Neural crest cell (in vitro differentiated cells): ENCODE measurements around the gene TCEAL7. TPM values are rescaled to one million over a fixed set of nuclear protein-coding genes. Genes with fewer than 3 reads are reported as not detected.

Experiments used
- DNase-seq: peaks from one replicate; pipeline ENCODE4 v3.0.0; 2021; ENCODE audit warnings: low read depth, mixed read lengths, low spot score
- H3K27ac Mint-ChIP-seq: one replicate; pipeline ENCODE4 v1.8.0; 2021; ENCODE audit warnings: mild to moderate bottlenecking, mixed read lengths; ENCODE audit not compliant: unreplicated experiment
- H3K27me3 Mint-ChIP-seq: 2 replicates; pipeline ENCODE4 v1.8.0; 2021; ENCODE audit warnings: low read depth, mild to moderate bottlenecking, mixed read lengths
- H3K36me3 Mint-ChIP-seq: 2 replicates; pipeline ENCODE4 v1.8.0; 2021; ENCODE audit warnings: low read depth, mild to moderate bottlenecking, mixed read lengths
- H3K4me1 Mint-ChIP-seq: 2 replicates; pipeline ENCODE4 v1.8.0; 2021; ENCODE audit warnings: mixed read lengths
- H3K4me3 Mint-ChIP-seq: one replicate; pipeline ENCODE4 v1.8.0; 2021; ENCODE audit warnings: mild to moderate bottlenecking, mixed read lengths
- H3K9me3 Mint-ChIP-seq: 2 replicates; pipeline ENCODE4 v1.8.0; 2021; ENCODE audit warnings: mixed read lengths
- total RNA-seq: library from RNA; stranded (reverse); gene quantifications from 2 replicates; pipeline ENCODE4 v1.2.1, GENCODE V29; 2021
- TF ChIP-seq, protein P1 (sequence below): fragments of 200-600 bp; sonication (generic); conservative IDR thresholded peaks from 2 replicates; pipeline ENCODE4 v1.5.0; 2021; ENCODE audit warnings: antibody characterized with exemption, mild to moderate bottlenecking

The TCEAL7 gene
- total RNA-seq, 1 donor from 2014 or later: 15.3 TPM

- TF ChIP-seq, protein P1, sequence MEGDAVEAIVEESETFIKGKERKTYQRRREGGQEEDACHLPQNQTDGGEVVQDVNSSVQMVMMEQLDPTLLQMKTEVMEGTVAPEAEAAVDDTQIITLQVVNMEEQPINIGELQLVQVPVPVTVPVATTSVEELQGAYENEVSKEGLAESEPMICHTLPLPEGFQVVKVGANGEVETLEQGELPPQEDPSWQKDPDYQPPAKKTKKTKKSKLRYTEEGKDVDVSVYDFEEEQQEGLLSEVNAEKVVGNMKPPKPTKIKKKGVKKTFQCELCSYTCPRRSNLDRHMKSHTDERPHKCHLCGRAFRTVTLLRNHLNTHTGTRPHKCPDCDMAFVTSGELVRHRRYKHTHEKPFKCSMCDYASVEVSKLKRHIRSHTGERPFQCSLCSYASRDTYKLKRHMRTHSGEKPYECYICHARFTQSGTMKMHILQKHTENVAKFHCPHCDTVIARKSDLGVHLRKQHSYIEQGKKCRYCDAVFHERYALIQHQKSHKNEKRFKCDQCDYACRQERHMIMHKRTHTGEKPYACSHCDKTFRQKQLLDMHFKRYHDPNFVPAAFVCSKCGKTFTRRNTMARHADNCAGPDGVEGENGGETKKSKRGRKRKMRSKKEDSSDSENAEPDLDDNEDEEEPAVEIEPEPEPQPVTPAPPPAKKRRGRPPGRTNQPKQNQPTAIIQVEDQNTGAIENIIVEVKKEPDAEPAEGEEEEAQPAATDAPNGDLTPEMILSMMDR: no peak
- no peak for DNase-seq
- Mint-ChIP-seq H3K27me3 (no peaks in the 10 kb centered on the region), H3K9me3 (peaks cover 2% of the 10 kb centered on the region), H3K4me3 (no peak overlapping the region), H3K27ac (no peak overlapping the region), H3K36me3 (no peaks in the 10 kb centered on the region), H3K4me1 (no peaks in the 10 kb centered on the region)
These were observed 39.4 kb downstream of the TCEAL7 start for GRCh38 chrX:103369479-103369878.

- no peak for DNase-seq
- Mint-ChIP-seq H3K4me3 (no peak overlapping the region), H3K27ac (no peak overlapping the region), H3K4me1 (peaks cover 9% of the 10 kb centered on the region), H3K27me3 (no peaks in the 10 kb centered on the region), H3K9me3 (peaks cover 2% of the 10 kb centered on the region), H3K36me3 (peaks cover 8% of the 10 kb centered on the region)
- TF ChIP-seq, protein P1: no peak
These were observed 42.8 kb downstream of the TCEAL7 start for GRCh38 chrX:103372886-103373285.

GRCh38 chrX:103373581-103373980, 43.5 kb downstream of the TCEAL7 start:
- Mint-ChIP-seq H3K4me1 (peaks cover 12% of the 10 kb centered on the region), H3K9me3 (peaks cover 2% of the 10 kb centered on the region), H3K27me3 (no peaks in the 10 kb centered on the region), H3K27ac (no peak overlapping the region), H3K36me3 (peaks cover 9% of the 10 kb centered on the region), H3K4me3 (no peak overlapping the region)
- TF ChIP-seq, protein P1: no peak
- DNase-seq: no peak

DNA sequence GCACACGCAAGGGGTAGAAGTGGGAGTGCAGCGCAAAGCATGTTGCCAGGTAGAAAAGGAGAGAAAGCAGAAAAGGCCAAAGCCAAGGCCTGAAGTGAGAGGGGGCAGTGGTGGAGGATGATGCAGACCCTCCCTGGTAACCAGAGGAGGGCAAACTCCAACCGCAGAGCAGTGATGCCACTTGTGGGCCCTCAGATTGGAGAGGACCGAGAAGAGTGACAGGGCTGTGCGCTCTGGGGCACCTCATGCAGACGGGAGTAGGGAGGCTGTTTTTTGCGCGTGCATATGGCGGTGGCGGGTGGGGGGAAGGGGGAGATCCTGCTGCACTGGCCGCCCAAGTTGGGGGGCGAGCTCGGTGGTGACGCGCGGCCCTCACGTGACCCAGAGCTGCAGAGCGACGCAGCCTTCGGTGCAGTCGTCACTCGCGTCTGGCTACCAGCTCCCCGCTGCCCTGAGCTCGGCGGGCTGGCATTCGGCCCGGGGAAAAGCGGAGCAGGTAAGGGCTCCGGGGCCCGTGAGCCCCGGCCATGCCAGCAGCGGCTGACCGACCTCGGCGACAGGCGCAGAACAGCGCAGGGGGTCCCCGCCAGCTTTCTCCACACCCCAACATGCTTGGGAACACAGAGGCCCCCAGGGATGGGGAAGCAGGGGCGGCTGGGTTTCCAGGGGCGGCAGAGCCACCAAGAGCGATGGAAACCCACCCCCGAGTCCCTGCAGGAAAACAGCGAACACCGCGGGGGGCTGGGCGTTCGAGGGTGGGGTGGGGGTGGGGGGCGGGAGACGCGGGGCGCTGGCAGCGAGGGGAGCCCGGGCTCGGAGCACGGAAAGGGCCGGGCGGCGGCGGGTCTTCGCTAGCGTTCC, 46.3 kb downstream of the TCEAL7 start, which contains the start of gene BEX3:
Gene BEX3, plus strand, starts transcription at position 421 of the 861 bp plus-strand sequence. CDS start 984 bp downstream, outside the sequence.
- TF ChIP-seq, protein P1: no peak
- H3K9me3 Mint-ChIP-seq: peaks cover 5% of the 10 kb centered on the region
- H3K27ac Mint-ChIP-seq: peak within 1 kb of the TSS; percentile 98
- H3K4me1 Mint-ChIP-seq: peaks cover 18% of the 10 kb centered on the region
- peaks cover 14% of the 10 kb centered on the region for H3K36me3 Mint-ChIP-seq
- DNase-seq: peak; percentile 41
- no peaks in the 10 kb centered on the region for H3K27me3 Mint-ChIP-seq
- H3K4me3 Mint-ChIP-seq: peak within 1 kb of the TSS; percentile 96

DNA sequence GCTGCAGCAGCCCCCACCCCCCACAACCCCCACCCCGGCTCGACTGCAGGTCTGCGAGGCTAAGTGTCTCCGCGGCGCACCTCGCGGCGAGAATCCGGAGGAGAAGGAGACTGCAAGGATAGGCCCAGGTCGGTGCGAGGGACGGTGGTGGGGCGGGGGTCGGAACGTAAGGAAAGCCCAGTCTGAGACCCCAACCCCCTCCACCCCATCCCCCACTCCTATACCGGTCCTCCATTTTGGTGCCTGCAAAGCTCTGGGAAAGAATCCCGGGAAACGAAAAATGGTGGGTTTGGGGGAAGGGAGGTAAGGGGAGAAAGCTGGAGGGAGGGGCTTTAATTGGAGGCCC, 46.9 kb downstream of the TCEAL7 start:
- Mint-ChIP-seq H3K9me3 (peaks cover 5% of the 10 kb centered on the region), H3K36me3 (peaks cover 14% of the 10 kb centered on the region), H3K4me3 (peak overlapping the region; percentile 96), H3K27ac (peak overlapping the region; percentile 94), H3K4me1 (peaks cover 18% of the 10 kb centered on the region), H3K27me3 (no peaks in the 10 kb centered on the region)
- peak; percentile 25 for DNase-seq
- TF ChIP-seq, protein P1: no peak
